ENCODE measurements around the gene CARD10.
A peak's percentile ranks its signal among the peaks of the same experiment; 100 is the strongest.

Gene CARD10

GRCh38 chr22:37501610-37502341 is 17.4 kb downstream of the CARD10 start:
- DNase-seq = no peak

- DNase-seq = no peak
Measured at GRCh38 chr22:37500745-37501609, 18.2 kb downstream of the CARD10 start.

- no peak for DNase-seq
Measured at GRCh38 chr22:37499789-37500540, 19.2 kb downstream of the CARD10 start.

- no peak for DNase-seq
Measured at GRCh38 chr22:37499027-37499707, 20.0 kb downstream of the CARD10 start.

- DNase-seq = peak; percentile 76
Measured at GRCh38 chr22:37498289-37498909, 20.8 kb downstream of the CARD10 start.

GRCh38 chr22:37497062-37497599 is 22.1 kb downstream of the CARD10 start:
- no peak for DNase-seq

GRCh38 chr22:37496651-37497050 is 22.6 kb downstream of the CARD10 start:
- DNase-seq = no peak

- DNase-seq = no peak
Measured at GRCh38 chr22:37493979-37494378, 25.2 kb downstream of the CARD10 start.

GRCh38 chr22:37492428-37493344 is 26.5 kb downstream of the CARD10 start:
- peak; percentile 72 for DNase-seq

- no peak for DNase-seq
Measured at GRCh38 chr22:37491559-37492427, 27.4 kb downstream of the CARD10 start.

- DNase-seq = no peak
Measured at GRCh38 chr22:37491106-37491505, 28.1 kb downstream of the CARD10 start.

GRCh38 chr22:37489983-37490382 is 29.2 kb downstream of the CARD10 start:
- DNase-seq = no peak

- no peak for DNase-seq
Measured at GRCh38 chr22:37488337-37489135, 30.7 kb downstream of the CARD10 start.

GRCh38 chr22:37487571-37487970 is 31.6 kb downstream of the CARD10 start:
- no peak for DNase-seq

- no peak for DNase-seq
Measured at GRCh38 chr22:37487129-37487528, 32.1 kb downstream of the CARD10 start.

GRCh38 chr22:37486224-37486845 is 32.9 kb downstream of the CARD10 start, which contains the start of gene MFNG:
Gene MFNG (minus strand): TSS chr22:37486384. CDS start chr22:37486177, 207 bp downstream.
- peak; percentile 82 for DNase-seq

GRCh38 chr22:37485395-37486223 is 33.6 kb downstream of the CARD10 start:
- DNase-seq = peak; percentile 9

Data from CD4-positive, alpha-beta T cell treated with Interleukin-21 for 1 hour (primary cell).